Lower leg skin (tissue), 3 donors: ENCODE data around the gene REEP3.

Experiments used
- CTCF ChIP-seq, 3 donors: fragments of 450-650 bp; IDR thresholded peaks; one replicate each; pipeline ENCODE4 v1.5.1; 2016; ENCODE audit warnings: antibody characterized with exemption in 3 of 3, mild to moderate bottlenecking in 3 of 3, moderate library complexity in 2 of 3
- POLR2A ChIP-seq, 2 donors: fragments of 450-650 bp; IDR thresholded peaks; one replicate each; pipeline ENCODE4 v1.6.1; 2016 to 2017; ENCODE audit warnings: antibody characterized with exemption in 2 of 2, mild to moderate bottlenecking in 1 of 2, moderate library complexity in 1 of 2

GRCh38 chr10:63657761-63658160 is 136.6 kb downstream of the REEP3 start:
- TF ChIP-seq CTCF (IDR thresholded peaks at IDR 0.05) (no peak), POLR2A (IDR thresholded peaks at IDR 0.05) (no peak)
